ENCODE measurements around the gene TLR3. TPM values are rescaled to one million over a fixed set of nuclear protein-coding genes. Genes with fewer than 3 reads are reported as not detected.

Gene TLR3
- total and polyA plus RNA-seq, 2 of the 8 experiments (the other 6 are each of a cell fraction or from before 2014, with no cell fraction given): 1.00 to 2.6 TPM

DNA sequence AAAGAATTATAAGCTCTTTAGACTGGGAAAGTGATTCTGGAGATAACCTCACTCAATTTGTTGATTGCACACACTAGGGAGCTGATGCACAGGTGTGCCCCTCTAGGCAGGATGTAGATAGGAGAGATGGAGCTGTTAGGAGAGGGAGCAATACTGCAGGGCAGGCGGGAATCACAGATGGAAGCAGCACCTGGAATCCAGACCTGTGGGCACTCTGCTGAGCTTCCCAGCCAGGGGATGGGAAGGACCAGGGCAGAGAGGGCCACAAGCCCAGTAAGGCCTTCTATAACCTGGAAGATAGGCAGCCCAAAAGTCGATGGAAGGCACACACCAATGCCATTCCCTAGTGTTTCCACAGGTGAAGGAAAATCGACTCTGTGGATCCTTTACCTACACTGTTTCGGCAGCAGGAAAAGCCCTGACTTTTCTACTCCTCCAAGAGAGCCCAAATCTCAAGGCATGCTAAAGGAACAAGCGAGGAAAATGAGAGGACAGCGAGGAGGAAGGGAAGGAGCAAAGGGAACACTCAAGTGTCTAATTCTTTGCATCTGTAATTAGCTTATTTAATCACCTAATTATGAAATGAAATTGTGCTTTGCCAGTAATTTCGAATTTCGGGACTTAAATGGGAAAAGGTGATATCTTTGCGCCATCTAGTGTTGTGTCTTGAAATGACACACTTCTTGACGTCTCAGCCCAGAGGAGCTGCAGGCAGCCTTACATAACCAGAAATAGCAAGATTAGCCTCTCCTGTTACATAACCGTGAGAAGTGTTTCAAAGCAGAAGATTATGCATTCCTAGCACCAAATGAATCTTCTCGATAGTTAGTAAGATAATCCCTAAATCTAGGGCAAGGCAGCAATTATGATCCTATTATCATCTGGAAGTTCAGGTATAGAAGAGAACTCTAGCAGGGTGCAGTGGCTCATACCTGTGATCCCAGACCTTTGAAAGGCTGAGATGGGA, 31.0 kb upstream of the TLR3 start:
- Histone ChIP-seq H3K18ac (ENCODE audit: extremely low read depth, low read length) (peak overlapping the region; percentile 63; the same call in 1 of the 2 replicates), H4K8ac (ENCODE audit: extremely low read depth, insufficient read depth, low read length) (no peak overlapping the region), H2AFZ (ENCODE audit: low read length) (no peak overlapping the region), H3K79me2 (ENCODE audit: control insufficient read depth in 1 of 2, insufficient read depth in 2 of 2, low read length in 2 of 2) (no peaks in the 10 kb centered on the region), H3K23me2 (ENCODE audit: low read depth, low read length) (no peaks in the 10 kb centered on the region), H3K9me3 (ENCODE audit: insufficient read depth in 2 of 2, low read depth in 1 of 2, low read length in 1 of 2) (peaks cover 27 to 32% of the 10 kb centered on the region in 2 experiments), H2BK20ac (ENCODE audit: low read length) (peak overlapping the region; percentile 92), H3K23ac (ENCODE audit: insufficient read length) (no peak overlapping the region), H3K79me1 (ENCODE audit: low read depth, low read length) (no peaks in the 10 kb centered on the region), H3K9ac (replicated peaks in 1 of 4; ENCODE audit: extremely low read depth in 1 of 4, low read depth in 3 of 4, low read length in 3 of 4) (no peak overlapping the region), H4K20me1 (replicated peaks in 1 of 2; ENCODE audit: control insufficient read depth in 1 of 2, insufficient read depth in 2 of 2, low read length in 2 of 2) (no peaks in the 10 kb centered on the region), H3K36me3 (ENCODE audit: control insufficient read depth in 2 of 4, insufficient read depth in 4 of 4, low read length in 3 of 4) (no peaks in the 10 kb centered on the region), H3K27me3 (replicated peaks in 1 of 4; ENCODE audit: control insufficient read depth in 3 of 4, extremely low read depth in 1 of 4, insufficient read depth in 3 of 4, low read length in 3 of 4) (no peaks in the 10 kb centered on the region), H2AK5ac (ENCODE audit: low read depth, low read length) (no peak overlapping the region), H2BK120ac (replicated peaks; ENCODE audit: low read depth, low read length) (no peak overlapping the region), H3K14ac (ENCODE audit: insufficient read length) (no peak overlapping the region), H4K91ac (replicated peaks; ENCODE audit: insufficient read length, low read length) (peak overlapping the region; percentile 3), H2BK5ac (ENCODE audit: low read depth, low read length) (peak overlapping the region; percentile 4; the same call in 1 of the 2 replicates), H3K4me2 (ENCODE audit: insufficient read depth in 1 of 2, low read depth in 2 of 2, low read length in 2 of 2) (no peak overlapping the region), H3K4me1 (replicated peaks in 1 of 4; ENCODE audit: control insufficient read depth in 3 of 4, insufficient read depth in 4 of 4, low read length in 3 of 4) (no peaks in the 10 kb centered on the region), H3K27ac (ENCODE audit: low read depth, low read length) (no peak overlapping the region), H4K5ac (ENCODE audit: insufficient read length, low read depth, low read length) (no peak overlapping the region), H3K56ac (replicated peaks; ENCODE audit: insufficient read length, low read depth, low read length) (no peak overlapping the region), H3K4me3 (ENCODE audit: extremely low read depth in 1 of 4, insufficient read depth in 2 of 4, low read depth in 3 of 4, low read length in 4 of 4) (no peak overlapping the region), H2BK15ac (ENCODE audit: low read length) (no peak overlapping the region), H3K4ac (replicated peaks; ENCODE audit: insufficient read length, low read depth, low read length) (no peak overlapping the region), H2BK12ac (ENCODE audit: low read depth, low read length) (peak overlapping the region; percentile 20; the same call in 1 of the 2 replicates)
- POLR2A ChIA-PET (ENCODE audit: partially characterized antibody): interaction anchor here (1.8 kb wide), 1 partner anchor 11 kb away, joined by 3 read pairs; no protein-coding TSS in a partner anchor
- no peak for DNase-seq (ENCODE audit: low read depth in 1 of 2, low spot score in 2 of 2)
- 33% methylated on average over 12 of the region's 12 CpGs; no CpG with 5 or more reads in 1 of the 2 experiments for WGBS, 2 experiments (ENCODE audit: extremely low coverage in 1 of 2, insufficient coverage in 1 of 2, insufficient read length in 1 of 2, insufficient replicate concordance in 2 of 2, low coverage in 1 of 2, low lambda C conversion rate in 2 of 2, missing lambda C conversion rate in 1 of 2)
- CTCF ChIA-PET (ENCODE audit: partially characterized antibody): interaction anchor here (0.6 to 4.0 kb wide), 80 partner anchors 10 to 1038 kb away, joined by 3 to 32 read pairs (median 4); partner anchors contain the start of genes FAM149A and UFSP2
- peak; percentile 85 for FAIRE-seq
- peak; percentile 18; the same call in 1 of the 2 replicates for TF ChIP-seq CEBPB (IDR thresholded peaks at IDR 0.05; ENCODE audit: low read depth, low read length)
- TF ChIP-seq SP4 (IDR thresholded peaks at IDR 0.05; ENCODE audit: low read length): no peak
- peak; percentile 37; the same call in 1 of the 2 replicates for TF ChIP-seq CREB1 (IDR thresholded peaks at IDR 0.05)
- TF ChIP-seq EGR1 (IDR thresholded peaks at IDR 0.05; ENCODE audit: borderline replicate concordance, low read depth, low read length): no peak
- no peak for TF ChIP-seq KDM4A (IDR thresholded peaks at IDR 0.05; ENCODE audit: low read depth, low read length, severe bottlenecking)
- TF ChIP-seq TAF1 (IDR thresholded peaks at IDR 0.05; ENCODE audit: low read depth, low read length): no peak
- peak; percentile 94 to 95 for TF ChIP-seq RAD21 (IDR thresholded peaks at IDR 0.05 in 1 of 2, conservative IDR thresholded peaks at IDR 0.05 in 1 of 2; ENCODE audit: low read depth in 2 of 2, low read length in 2 of 2)
- TF ChIP-seq TEAD4 (IDR thresholded peaks at IDR 0.05; ENCODE audit: low read depth, low read length): no peak
- TF ChIP-seq, protein P1, sequence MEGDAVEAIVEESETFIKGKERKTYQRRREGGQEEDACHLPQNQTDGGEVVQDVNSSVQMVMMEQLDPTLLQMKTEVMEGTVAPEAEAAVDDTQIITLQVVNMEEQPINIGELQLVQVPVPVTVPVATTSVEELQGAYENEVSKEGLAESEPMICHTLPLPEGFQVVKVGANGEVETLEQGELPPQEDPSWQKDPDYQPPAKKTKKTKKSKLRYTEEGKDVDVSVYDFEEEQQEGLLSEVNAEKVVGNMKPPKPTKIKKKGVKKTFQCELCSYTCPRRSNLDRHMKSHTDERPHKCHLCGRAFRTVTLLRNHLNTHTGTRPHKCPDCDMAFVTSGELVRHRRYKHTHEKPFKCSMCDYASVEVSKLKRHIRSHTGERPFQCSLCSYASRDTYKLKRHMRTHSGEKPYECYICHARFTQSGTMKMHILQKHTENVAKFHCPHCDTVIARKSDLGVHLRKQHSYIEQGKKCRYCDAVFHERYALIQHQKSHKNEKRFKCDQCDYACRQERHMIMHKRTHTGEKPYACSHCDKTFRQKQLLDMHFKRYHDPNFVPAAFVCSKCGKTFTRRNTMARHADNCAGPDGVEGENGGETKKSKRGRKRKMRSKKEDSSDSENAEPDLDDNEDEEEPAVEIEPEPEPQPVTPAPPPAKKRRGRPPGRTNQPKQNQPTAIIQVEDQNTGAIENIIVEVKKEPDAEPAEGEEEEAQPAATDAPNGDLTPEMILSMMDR (IDR thresholded peaks at IDR 0.05; ENCODE audit: control extremely low read depth in 1 of 3, insufficient read depth in 1 of 3, low read depth in 1 of 3, low read length in 3 of 3): peak; percentile 22 to 78 (median 71)
